Measurements from ENCODE around the gene KLF5.

Gene KLF5

DNA sequence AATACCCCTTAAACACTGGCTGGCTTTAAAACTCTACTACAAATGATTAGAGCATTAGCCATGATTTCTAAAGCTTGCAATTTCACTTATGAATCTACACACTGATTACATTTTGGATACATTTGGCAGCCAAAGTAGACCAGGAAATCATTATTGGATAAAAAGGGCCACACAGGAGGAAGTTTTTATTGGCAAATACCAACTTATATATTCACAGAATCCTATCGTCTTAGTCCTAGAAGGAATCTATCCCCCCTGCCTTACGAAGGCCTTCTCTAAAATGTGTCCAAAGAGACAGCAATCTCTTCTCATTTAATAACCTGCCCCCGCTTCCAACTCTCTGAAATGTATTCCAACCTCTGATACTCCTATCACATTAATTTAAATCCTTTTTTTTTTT is 52.5 kb downstream of the KLF5 start:
- TF ChIP-seq CTCF (conservative IDR thresholded peaks at IDR 0.05), result no peak
- H3K27ac ChIP-seq, result no peak overlapping the region

DNA sequence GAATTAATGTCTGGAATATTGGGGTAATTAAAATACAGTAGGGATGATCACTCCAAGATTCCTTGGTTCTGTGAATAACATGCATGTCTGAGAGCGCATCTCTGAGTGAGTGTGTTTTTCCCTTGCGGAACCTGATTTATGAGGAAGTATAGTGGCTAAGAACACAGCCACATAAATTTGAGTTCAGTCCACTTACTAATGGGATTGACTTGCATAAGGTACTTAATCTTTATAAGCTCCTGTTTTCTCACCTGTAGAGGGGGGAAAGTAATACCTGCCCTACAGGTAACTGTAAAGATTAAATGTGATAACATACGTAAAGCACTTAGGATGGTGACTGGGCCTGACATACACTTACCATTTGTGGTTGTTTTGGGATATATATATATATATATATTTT is 60.8 kb downstream of the KLF5 start:
- no peak overlapping the region for H3K27ac ChIP-seq
- TF ChIP-seq CTCF (conservative IDR thresholded peaks at IDR 0.05), result no peak

Data from VCaP (cell line).